H1 (cell line): ENCODE measurements around the gene SPPL2A. TPM values are rescaled to one million over a fixed set of nuclear protein-coding genes. Genes with fewer than 3 reads are reported as not detected.

ENCODE experiments used
- KDM1A ChIP-seq: fragments of 200-600, 300-600 bp; sonication (generic); IDR thresholded peaks from 2 replicates; pipeline ENCODE4 v1.7.1; 2016; ENCODE audit warnings: mild to moderate bottlenecking, low read length, borderline replicate concordance
- POU5F1 ChIP-seq: IDR thresholded peaks from 2 replicates; pipeline ENCODE4 v1.6.1; 2011; ENCODE audit warnings: low read depth, mild to moderate bottlenecking, low read length, moderate library complexity
- ZNF274 ChIP-seq: IDR thresholded peaks from 2 replicates; pipeline ENCODE4 v1.7.0; 2012; ENCODE audit warnings: low read length, borderline replicate concordance; ENCODE audit errors: extremely low read depth
- polyA plus RNA-seq, 7 experiments: library from polyadenylated mRNA; depleted of rRNA in 3 of 7; stranded (reverse) in 5 of 7; unstranded in 2 of 7; fragments of >200 nt in 5 of 7; fragments of 200-250 nt in 2 of 7; gene quantifications; 1 replicate in 5 of 7; 2 replicates in 1 of 7; 4 replicates in 1 of 7; pipeline versions ENCODE4 v1.2.1 to v1.2.3, GENCODE V29; 2011 to 2013; ENCODE audit warnings: missing spikeins in 2 of 7, mixed read lengths in 2 of 7
- total RNA-seq: library from RNA; stranded (reverse); fragmentation: NEBNext Ultra II Directional; extraction: Animal tissue kit (Norgen Biotek cat#: 25700); gene quantifications from 2 replicates; pipeline ENCODE4 v1.2.1, GENCODE V29; 2021

The SPPL2A gene
- total and polyA plus RNA-seq, 2 of the 8 experiments (the other 6 are each of a cell fraction or from before 2014, with no cell fraction given) = 15.6 to 52.9 TPM

DNA sequence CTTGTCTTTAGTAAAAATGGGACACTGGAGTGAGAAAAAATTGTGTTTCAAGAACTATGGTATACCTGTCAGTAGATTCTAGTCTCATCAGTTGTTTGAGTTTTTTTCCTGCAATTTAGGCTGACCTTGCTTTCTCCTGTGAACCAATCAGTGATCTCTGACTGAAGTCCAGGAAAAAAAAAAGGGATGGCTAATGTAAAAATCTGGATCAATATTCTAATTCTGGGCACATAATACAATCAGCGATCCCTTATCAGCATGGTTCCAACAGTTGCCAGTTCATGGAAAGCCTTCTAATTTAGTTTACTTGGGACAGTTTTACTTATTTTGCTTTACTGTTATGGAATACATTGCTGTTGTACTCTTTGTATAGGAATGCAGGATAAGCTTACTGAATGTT, 95.9 kb downstream of the SPPL2A start (continued):
- no peak for TF ChIP-seq POU5F1
- no peak for TF ChIP-seq ZNF274
- no peak for TF ChIP-seq KDM1A
- TF ChIP-seq, all 59 proteins: peak for 0
